HCT116 (cell line): ENCODE data around the gene INSYN1. TPM values are rescaled to one million over a fixed set of nuclear protein-coding genes. Genes with fewer than 3 reads are reported as not detected.

Source experiments
- ATAC-seq: fragments of 200-7000 bp; cut with Tn5 transposase; 2 replicates; pipeline ENCODE4 v1.9.1; 2020; ENCODE audit warnings: mild to moderate bottlenecking, moderate library complexity
- BruUV-seq: library from RNA; stranded (reverse); fragments of 400-500 nt; replicated peaks from 2 replicates; lab custom pipeline; 2021; lab: Mats Ljungman, UMichigan
- CTCF ChIA-PET: fragments of 300-600 bp; sonication (Branson Sonifier 250); formaldehyde crosslinking; loops from one replicate; lab custom pipeline; 2021; ENCODE audit warnings: antibody characterized with exemption; lab: Charles Lee
- POLR2A ChIA-PET: fragments of 300-600, 350-600 bp; sonication (Branson Sonifier 250); formaldehyde crosslinking; loops from one replicate; lab custom pipeline; 2021; ENCODE audit warnings: antibody characterized with exemption; lab: Charles Lee
- RAD21 ChIA-PET, 2 experiments: fragments of 300-600 bp; sonication (Branson Sonifier 250); formaldehyde crosslinking; loops; one replicate each; lab custom pipeline; 2023; ENCODE audit warnings: low total read pairs in 2 of 2; ENCODE audit not compliant: uncharacterized antibody in 2 of 2, unreplicated experiment in 2 of 2, low non-redundant PET in 1 of 2; lab: Charles Lee
- DNase-seq: peaks from one replicate; pipeline ENCODE4 v3.0.0-alpha.2; 2010; ENCODE audit warnings: low read depth, low spot score
- H2AFZ ChIP-seq: fragments of 200-600 bp; shearing (Covaris generic), sonication (generic); 2 replicates; pipeline ENCODE4 v1.6.1; 2017; ENCODE audit warnings: low read depth, mixed run types, mixed read lengths, antibody characterized with exemption, low read length; ENCODE audit not compliant: poor library complexity, severe bottlenecking
- H3K27ac ChIP-seq: 2 replicates; pipeline ENCODE4 v1.5.1; 2012; ENCODE audit warnings: low read depth, low read length
- H3K27me3 ChIP-seq: fragments of 200-600 bp; sonication (generic); 2 replicates; pipeline ENCODE4 v1.6.1; 2016; ENCODE audit warnings: mixed run types, low read length, mixed read lengths; ENCODE audit not compliant: insufficient read depth
- H3K36me3 ChIP-seq, 2 experiments: fragments of 200-500 bp in 1 of 2; fragments of 200-600 bp in 1 of 2; sonication (Bioruptor generic) in 1 of 2; sonication (generic) in 1 of 2; 2 replicates each; pipeline versions ENCODE4 v1.5.1 to v1.6.1; 2014 to 2016; ENCODE audit warnings: low read length in 2 of 2, inconsistent platforms in 1 of 2, mixed read lengths in 1 of 2, mixed run types in 1 of 2; ENCODE audit not compliant: insufficient read depth in 2 of 2, control insufficient read depth in 1 of 2
- H3K4me1 ChIP-seq, 2 experiments: fragments of 200-600 bp in 1 of 2; sonication (generic) in 1 of 2; 2 replicates each; pipeline versions ENCODE4 v1.5.1 to v1.6.1; 2012 to 2017; ENCODE audit warnings: low read length in 2 of 2, inconsistent platforms in 1 of 2, mild to moderate bottlenecking in 1 of 2, mixed read lengths in 1 of 2, mixed run types in 1 of 2, moderate library complexity in 1 of 2; ENCODE audit not compliant: insufficient read depth in 2 of 2, control insufficient read depth in 1 of 2
- H3K4me2 ChIP-seq: fragments of 200-600 bp; sonication (generic); 2 replicates; pipeline ENCODE4 v1.6.1; 2017; ENCODE audit warnings: mixed run types, low read length, mixed read lengths
- H3K4me3 ChIP-seq, 2 experiments: fragments of 200-600 bp in 1 of 2; sonication (generic) in 1 of 2; replicated peaks in 1 of 2; 2 replicates each; pipeline ENCODE4 v1.5.1; 2011 to 2016; ENCODE audit warnings: low read length in 2 of 2, control low read depth in 1 of 2, low read depth in 1 of 2, mild to moderate bottlenecking in 1 of 2, mixed read lengths in 1 of 2, mixed run types in 1 of 2
- H3K79me2 ChIP-seq: fragments of 200-600 bp; sonication (generic); 2 replicates; pipeline ENCODE4 v1.6.1; 2017; ENCODE audit warnings: mild to moderate bottlenecking, mixed run types, low read length, moderate library complexity, mixed read lengths; ENCODE audit not compliant: insufficient read depth
- H3K9ac ChIP-seq: fragments of 200-600 bp; sonication (generic); 2 replicates; pipeline ENCODE4 v1.6.1; 2016; ENCODE audit warnings: low read length, mixed read lengths
- H3K9me2 ChIP-seq: fragments of 200-600 bp; sonication (generic), shearing (Covaris generic); 2 replicates; pipeline ENCODE4 v1.6.1; 2017; ENCODE audit warnings: mixed run types, mild to moderate bottlenecking, moderate library complexity; ENCODE audit not compliant: insufficient read depth
- H3K9me3 ChIP-seq, 2 experiments: fragments of 200-500 bp in 1 of 2; fragments of 200-600 bp in 1 of 2; sonication (Bioruptor generic) in 1 of 2; sonication (generic) in 1 of 2; 2 replicates each; pipeline ENCODE4 v1.6.1; 2014 to 2017; ENCODE audit warnings: low read length in 2 of 2, mixed read lengths in 2 of 2, inconsistent platforms in 1 of 2, low read depth in 1 of 2, mild to moderate bottlenecking in 1 of 2, mixed run types in 1 of 2, moderate library complexity in 1 of 2; ENCODE audit not compliant: control insufficient read depth in 1 of 2, insufficient read depth in 1 of 2
- H4K20me1 ChIP-seq: fragments of 200-600 bp; sonication (generic), shearing (Covaris generic); 2 replicates; pipeline ENCODE4 v1.6.1; 2017; ENCODE audit warnings: mixed run types, mild to moderate bottlenecking, moderate library complexity; ENCODE audit not compliant: insufficient read depth
- ATF3 ChIP-seq: IDR thresholded peaks from 2 replicates; pipeline ENCODE4 v1.6.1; 2012
- CBX3 ChIP-seq: IDR thresholded peaks from 2 replicates; pipeline ENCODE4 v1.6.1; 2012; ENCODE audit warnings: low read depth
- CEBPB ChIP-seq: IDR thresholded peaks from 2 replicates; pipeline ENCODE4 v1.6.1; 2012; ENCODE audit warnings: low read depth
- CTCF ChIP-seq, 3 experiments: fragments of 200-600 bp in 1 of 3; sonication (generic) in 1 of 3; IDR thresholded peaks in 2 of 3; conservative IDR thresholded peaks in 1 of 3; 2 replicates each; pipeline ENCODE4 v1.5.1; 2012 to 2017; ENCODE audit warnings: low read depth in 2 of 3, low read length in 2 of 3, antibody characterized with exemption in 1 of 3, borderline replicate concordance in 1 of 3, control low read depth in 1 of 3, mild to moderate bottlenecking in 1 of 3, mixed read lengths in 1 of 3, mixed run types in 1 of 3, moderate library complexity in 1 of 3; ENCODE audit not compliant: insufficient read depth in 1 of 3
- EGR1 ChIP-seq: IDR thresholded peaks from 2 replicates; pipeline ENCODE4 v1.6.1; 2012; ENCODE audit warnings: low read depth
- EZH2 ChIP-seq: fragments of 200-600 bp; sonication (generic); IDR thresholded peaks from 2 replicates; pipeline ENCODE4 v1.6.1; 2017; ENCODE audit warnings: antibody characterized with exemption, mixed run types
- EZH2phosphoT487 ChIP-seq: fragments of 200-600 bp; IDR thresholded peaks from 2 replicates; pipeline ENCODE4 v1.6.1; 2018; ENCODE audit warnings: antibody characterized with exemption, borderline replicate concordance
- JUND ChIP-seq: IDR thresholded peaks from 2 replicates; pipeline ENCODE4 v1.6.1; 2012
- MAX ChIP-seq: IDR thresholded peaks from 2 replicates; pipeline ENCODE4 v1.6.1; 2012
- POLR2A ChIP-seq: IDR thresholded peaks from 2 replicates; pipeline ENCODE4 v1.7.0; 2011; ENCODE audit warnings: borderline replicate concordance; ENCODE audit not compliant: insufficient read depth, insufficient read length; ENCODE audit errors: extremely low read depth
- POLR2AphosphoS5 ChIP-seq: IDR thresholded peaks from 2 replicates; pipeline ENCODE4 v1.6.1; 2011; ENCODE audit warnings: mild to moderate bottlenecking, low read depth, low read length, moderate library complexity
- RAD21 ChIP-seq: IDR thresholded peaks from 2 replicates; pipeline ENCODE4 v1.6.1; 2012; ENCODE audit warnings: low read depth, mild to moderate bottlenecking
- REST ChIP-seq: IDR thresholded peaks from 2 replicates; pipeline ENCODE4 v1.6.1; 2012; ENCODE audit warnings: low read depth
- SP1 ChIP-seq: IDR thresholded peaks from 2 replicates; pipeline ENCODE4 v1.6.1; 2012; ENCODE audit warnings: low read depth
- SRF ChIP-seq: IDR thresholded peaks from 2 replicates; pipeline ENCODE4 v1.6.1; 2012; ENCODE audit warnings: low read depth
- TCF7L2 ChIP-seq: IDR thresholded peaks from 2 replicates; pipeline ENCODE4 v1.7.0; 2011; ENCODE audit warnings: borderline replicate concordance, inconsistent platforms; ENCODE audit not compliant: insufficient read depth, insufficient read length; ENCODE audit errors: extremely low read depth
- YY1 ChIP-seq: IDR thresholded peaks from 2 replicates; pipeline ENCODE4 v1.6.1; 2011; ENCODE audit warnings: low read length, low read depth, moderate library complexity, mild to moderate bottlenecking; ENCODE audit not compliant: insufficient replicate concordance; ENCODE audit errors: extremely low read depth
- ZBTB33 ChIP-seq: IDR thresholded peaks from 2 replicates; pipeline ENCODE4 v1.6.1; 2011; ENCODE audit warnings: mild to moderate bottlenecking, low read length, moderate library complexity; ENCODE audit not compliant: insufficient replicate concordance; ENCODE audit errors: extremely low read depth
- ZFX ChIP-seq: fragments of 450-650 bp; IDR thresholded peaks from 2 replicates; pipeline ENCODE4 v1.6.1; 2017
- intact Hi-C: fragments of 100-400 bp; cut with micrococcal nuclease; formaldehyde crosslinking; loops from 2 replicates; pipeline ENCODE4 v1.10.0; 2022
- total RNA-seq: library from RNA; stranded (reverse); gene quantifications from one replicate; pipeline ENCODE4 v1.2.1, GENCODE V29; 2021; ENCODE audit not compliant: unreplicated experiment

The INSYN1 gene
- total RNA-seq, 1 experiment from 2014 or later = 2.0 TPM

GRCh38 chr15:73777741-73778140 is 24.6 kb upstream of the INSYN1 start:
- TF ChIP-seq ATF3 (no peak), EZH2 (no peak), CEBPB (no peak), TCF7L2 (no peak), ZFX (no peak), POLR2AphosphoS5 (no peak), EGR1 (no peak), SRF (no peak), JUND (no peak), CTCF (IDR thresholded peaks at IDR 0.05 in 2 of 3, conservative IDR thresholded peaks at IDR 0.05 in 1 of 3; ENCODE audit: borderline replicate concordance in 1 of 3, insufficient read depth in 1 of 3, low read depth in 2 of 3, low read length in 2 of 3) (no peak), ZBTB33 (no peak), RAD21 (no peak), EZH2phosphoT487 (no peak), MAX (no peak), YY1 (no peak), CBX3 (no peak), SP1 (no peak), REST (no peak), POLR2A (no peak)

More at GRCh38 chr15:73777741-73778140, 24.6 kb upstream of the INSYN1 start:
- Histone ChIP-seq H3K9ac (no peak overlapping the region), H3K27me3 (no peaks in the 10 kb centered on the region), H3K9me2 (no peaks in the 10 kb centered on the region), H2AFZ (no peak overlapping the region), H4K20me1 (no peaks in the 10 kb centered on the region), H3K4me2 (no peak overlapping the region), H3K27ac (no peak overlapping the region), H3K79me2 (no peaks in the 10 kb centered on the region), H3K36me3 (no peaks in the 10 kb centered on the region), H3K9me3 (no peaks in the 10 kb centered on the region), H3K4me3 (no peak overlapping the region), H3K4me1 (0 out of 4 replicates have a peak, but pooled peaks cover 0 to 2% of the 10 kb centered on the region in 2 experiments)
- intact Hi-C loops = no loop called here
- ChIA-PET CTCF (no interaction called here), POLR2A (no interaction called here), RAD21 (no interaction called here)
- no peak for ATAC-seq
- DNase-seq = no peak
- BruUV-seq = no TSS peak
